Epithelial cell of proximal tubule (primary cell): Measurements from ENCODE around the gene SPATS2L. TPM values are rescaled to one million over a fixed set of nuclear protein-coding genes. Genes with fewer than 3 reads are reported as not detected.

Source experiments
- DNase-seq: peaks from one replicate; pipeline ENCODE4 v3.0.0-alpha.2; 2011; ENCODE audit warnings: low read depth
- H3K4me3 ChIP-seq: 2 replicates; pipeline ENCODE4 v1.5.1; 2011; ENCODE audit warnings: low read depth, mild to moderate bottlenecking, low read length
- total RNA-seq: library from RNA; depleted of rRNA; stranded (reverse); fragments of >200 nt; gene quantifications from 2 replicates; pipeline ENCODE4 v1.2.3, GENCODE V29; 2015
- TF ChIP-seq, protein P1 (sequence below): conservative IDR thresholded peaks from 2 replicates; pipeline ENCODE4 v1.5.1; 2012; ENCODE audit warnings: low read depth, mild to moderate bottlenecking, low read length

The SPATS2L gene
- total RNA-seq, 1 donor from 2014 or later: 93.9 TPM

DNA sequence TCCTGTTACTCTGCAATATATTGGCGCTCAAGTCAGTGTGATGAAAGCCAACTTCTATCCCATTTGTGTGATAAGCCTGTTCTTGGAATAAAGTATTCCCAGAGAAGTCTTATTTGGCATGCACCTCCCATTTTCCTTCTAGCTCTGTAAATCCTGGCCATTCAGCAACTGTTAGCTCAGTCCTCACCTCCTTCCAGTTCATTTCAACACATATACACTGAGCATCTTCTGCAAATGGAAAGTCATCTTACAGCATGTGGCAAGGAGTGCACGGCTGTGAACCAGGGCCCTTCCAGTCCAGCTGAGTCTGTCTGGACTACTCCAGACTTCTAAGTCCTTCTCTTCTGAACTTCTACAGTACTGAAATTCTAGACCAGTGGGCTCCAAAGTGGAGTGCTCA is 53.1 kb downstream of the SPATS2L start:
- TF ChIP-seq, protein P1, sequence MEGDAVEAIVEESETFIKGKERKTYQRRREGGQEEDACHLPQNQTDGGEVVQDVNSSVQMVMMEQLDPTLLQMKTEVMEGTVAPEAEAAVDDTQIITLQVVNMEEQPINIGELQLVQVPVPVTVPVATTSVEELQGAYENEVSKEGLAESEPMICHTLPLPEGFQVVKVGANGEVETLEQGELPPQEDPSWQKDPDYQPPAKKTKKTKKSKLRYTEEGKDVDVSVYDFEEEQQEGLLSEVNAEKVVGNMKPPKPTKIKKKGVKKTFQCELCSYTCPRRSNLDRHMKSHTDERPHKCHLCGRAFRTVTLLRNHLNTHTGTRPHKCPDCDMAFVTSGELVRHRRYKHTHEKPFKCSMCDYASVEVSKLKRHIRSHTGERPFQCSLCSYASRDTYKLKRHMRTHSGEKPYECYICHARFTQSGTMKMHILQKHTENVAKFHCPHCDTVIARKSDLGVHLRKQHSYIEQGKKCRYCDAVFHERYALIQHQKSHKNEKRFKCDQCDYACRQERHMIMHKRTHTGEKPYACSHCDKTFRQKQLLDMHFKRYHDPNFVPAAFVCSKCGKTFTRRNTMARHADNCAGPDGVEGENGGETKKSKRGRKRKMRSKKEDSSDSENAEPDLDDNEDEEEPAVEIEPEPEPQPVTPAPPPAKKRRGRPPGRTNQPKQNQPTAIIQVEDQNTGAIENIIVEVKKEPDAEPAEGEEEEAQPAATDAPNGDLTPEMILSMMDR: no peak
- DNase-seq: no peak
- no peak overlapping the region for H3K4me3 ChIP-seq

- TF ChIP-seq, protein P1: no peak
- no peak for DNase-seq
- H3K4me3 ChIP-seq: no peak overlapping the region
Measured at GRCh38 chr2:200360364-200360763, 53.9 kb downstream of the SPATS2L start.

DNA sequence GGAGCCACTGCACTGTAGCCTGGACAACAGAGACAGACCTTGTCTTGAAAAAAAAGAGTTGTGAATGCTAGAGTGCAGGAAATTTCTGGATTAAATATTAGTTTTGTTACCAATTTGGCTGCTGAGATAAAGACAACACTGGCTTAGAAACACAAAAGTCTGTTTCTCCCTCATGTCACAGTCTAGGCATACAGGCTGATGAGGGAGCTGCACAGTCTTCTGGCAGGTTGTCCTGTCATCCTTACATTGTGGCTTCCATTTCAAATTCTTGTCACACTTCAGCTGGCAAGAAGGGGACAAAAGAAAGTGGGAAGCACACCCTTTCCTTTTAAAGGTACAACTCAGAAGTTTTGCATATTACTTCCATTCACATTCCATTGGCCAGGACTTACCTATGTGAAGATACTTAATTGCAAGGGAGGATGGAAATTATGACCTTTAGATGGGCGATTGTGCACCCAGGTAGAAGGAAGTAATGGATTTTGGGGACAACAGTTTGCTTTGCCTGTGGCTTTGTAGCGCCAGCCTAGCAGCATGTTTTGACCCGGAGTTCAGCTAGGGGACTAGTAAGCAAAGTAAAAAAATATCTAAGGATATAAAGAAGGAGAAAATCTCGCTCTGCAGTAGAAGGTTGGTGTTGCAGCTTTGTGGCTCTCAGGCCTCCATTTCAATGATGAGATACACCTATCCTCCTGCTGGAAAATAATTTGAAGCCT is 55.9 kb downstream of the SPATS2L start:
- TF ChIP-seq, protein P1: no peak
- DNase-seq: no peak
- no peak overlapping the region for H3K4me3 ChIP-seq

DNA sequence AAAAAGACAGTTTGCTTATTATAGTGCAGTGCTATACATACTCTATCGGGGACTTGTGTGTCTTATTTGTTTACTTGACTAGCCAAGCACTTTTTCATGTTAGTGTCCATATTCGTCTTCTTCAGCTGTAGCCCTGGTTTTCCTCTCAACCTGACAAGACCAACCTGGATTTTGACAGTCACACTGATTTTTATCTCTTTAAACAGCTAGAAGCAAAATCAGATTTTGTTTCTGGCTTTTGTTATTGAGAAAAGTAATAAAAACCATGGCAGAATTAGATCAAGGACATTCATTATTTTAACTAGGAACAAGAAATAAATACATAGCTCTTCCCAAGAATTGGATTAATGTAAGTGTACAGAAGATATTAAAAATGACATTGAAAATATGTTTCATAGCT is 56.8 kb downstream of the SPATS2L start:
- TF ChIP-seq, protein P1: no peak

GRCh38 chr2:200364142-200364541 is 57.6 kb downstream of the SPATS2L start:
- no peak for DNase-seq

More for the DNA sequence above, 56.8 kb downstream of the SPATS2L start:
- DNase-seq: no peak
- no peak overlapping the region for H3K4me3 ChIP-seq

DNA sequence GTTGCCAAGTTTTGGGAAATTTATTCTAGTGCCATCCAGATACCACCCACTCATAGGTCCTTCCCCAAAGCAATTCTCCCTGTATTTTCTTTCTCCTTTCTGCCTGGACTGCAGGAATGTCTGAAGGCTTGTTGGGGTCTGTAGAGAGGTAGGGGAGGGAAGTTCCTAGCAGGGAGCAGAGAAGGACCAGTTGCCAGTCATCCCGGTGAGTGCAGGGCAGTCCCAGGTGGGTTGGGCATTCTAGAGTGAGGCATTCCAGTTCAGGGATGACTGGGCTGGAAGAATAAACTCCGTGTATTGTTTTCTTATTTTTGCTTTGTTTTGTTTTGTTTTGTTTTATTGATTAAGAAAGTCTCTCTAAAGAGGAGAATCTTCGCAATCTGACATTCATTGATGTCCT is 58.1 kb downstream of the SPATS2L start:
- DNase-seq: no peak
- TF ChIP-seq, protein P1: no peak
- H3K4me3 ChIP-seq: no peak overlapping the region

More at GRCh38 chr2:200364142-200364541, 57.6 kb downstream of the SPATS2L start:
- TF ChIP-seq, protein P1: no peak
- H3K4me3 ChIP-seq: no peak overlapping the region

GRCh38 chr2:200365209-200365608 is 58.7 kb downstream of the SPATS2L start:
- H3K4me3 ChIP-seq: no peak overlapping the region
- no peak for DNase-seq
- TF ChIP-seq, protein P1: no peak
